Neuronal stem cell (in vitro differentiated cells): ENCODE results near the gene OR51A2.

Experiments
- DNase-seq: peaks from one replicate; pipeline ENCODE4 v3.0.0-alpha.2; 2013; ENCODE audit warnings: low spot score
- H2AFZ ChIP-seq: one replicate; pipeline ENCODE4 v1.6.1; 2013; ENCODE audit warnings: mild to moderate bottlenecking, low read length, inconsistent platforms
- H2AK5ac ChIP-seq: 2 replicates; pipeline ENCODE4 v1.6.1; 2013; ENCODE audit warnings: low read depth, mild to moderate bottlenecking, inconsistent platforms, low read length, moderate library complexity, mixed read lengths
- H2BK120ac ChIP-seq: 2 replicates; pipeline ENCODE4 v1.6.1; 2013; ENCODE audit warnings: low read depth, mild to moderate bottlenecking, inconsistent platforms, low read length, moderate library complexity, mixed read lengths
- H2BK12ac ChIP-seq: one replicate; pipeline ENCODE4 v1.6.1; 2013; ENCODE audit warnings: low read length, inconsistent platforms
- H2BK15ac ChIP-seq: 2 replicates; pipeline ENCODE4 v1.6.1; 2013; ENCODE audit warnings: mild to moderate bottlenecking, low read length, inconsistent platforms, mixed read lengths
- H2BK5ac ChIP-seq: one replicate; pipeline ENCODE4 v1.6.1; 2013; ENCODE audit warnings: inconsistent platforms, mild to moderate bottlenecking, low read length, moderate library complexity
- H3K14ac ChIP-seq: one replicate; pipeline ENCODE4 v1.6.1; 2013; ENCODE audit warnings: low read length, inconsistent platforms
- H3K18ac ChIP-seq: 2 replicates; pipeline ENCODE4 v1.6.1; 2013; ENCODE audit warnings: low read length, inconsistent platforms
- H3K23ac ChIP-seq: 2 replicates; pipeline ENCODE4 v1.6.1; 2013; ENCODE audit warnings: low read depth, mild to moderate bottlenecking, mixed read lengths, low read length, inconsistent platforms; ENCODE audit not compliant: poor library complexity
- H3K27ac ChIP-seq: replicated peaks from 3 replicates; pipeline ENCODE4 v1.5.1; 2013; ENCODE audit warnings: low read length, inconsistent platforms
- H3K27me3 ChIP-seq, 3 experiments: 2 replicates each; pipeline ENCODE4 v1.6.1; 2013; ENCODE audit warnings: low read length in 3 of 3, mild to moderate bottlenecking in 2 of 3, inconsistent platforms in 1 of 3, low read depth in 1 of 3, mixed read lengths in 1 of 3, moderate library complexity in 1 of 3; ENCODE audit not compliant: control insufficient read depth in 3 of 3, insufficient read depth in 3 of 3
- H3K36me3 ChIP-seq, 2 donors: replicated peaks in 1 of 2; 2 replicates each; pipeline ENCODE4 v1.6.1; 2013; ENCODE audit warnings: low read length in 2 of 2; ENCODE audit not compliant: control insufficient read depth in 2 of 2, insufficient read depth in 2 of 2
- H3K4ac ChIP-seq: 2 replicates; pipeline ENCODE4 v1.6.1; 2013; ENCODE audit warnings: inconsistent platforms, mild to moderate bottlenecking, low read length, moderate library complexity
- H3K4me1 ChIP-seq, 2 donors: 1 replicate in 1 of 2; 2 replicates in 1 of 2; pipeline ENCODE4 v1.6.1; 2013; ENCODE audit warnings: low read length in 2 of 2, low read depth in 1 of 2; ENCODE audit not compliant: control insufficient read depth in 2 of 2, insufficient read depth in 1 of 2
- H3K4me2 ChIP-seq: one replicate; pipeline ENCODE4 v1.6.1; 2013; ENCODE audit warnings: mild to moderate bottlenecking, low read length, inconsistent platforms; ENCODE audit not compliant: insufficient read depth, poor library complexity, severe bottlenecking
- H3K4me3 ChIP-seq, 2 donors: 2 replicates each; pipeline ENCODE4 v1.5.1; 2013; ENCODE audit warnings: low read length in 2 of 2, mild to moderate bottlenecking in 2 of 2, inconsistent platforms in 1 of 2, moderate library complexity in 1 of 2
- H3K79me1 ChIP-seq: one replicate; pipeline ENCODE4 v1.6.1; 2013; ENCODE audit warnings: low read depth, mild to moderate bottlenecking, inconsistent platforms, low read length, moderate library complexity
- H3K9ac ChIP-seq: one replicate; pipeline ENCODE4 v1.6.1; 2013; ENCODE audit warnings: mild to moderate bottlenecking, low read depth, low read length, inconsistent platforms; ENCODE audit not compliant: poor library complexity
- H3K9me3 ChIP-seq, 2 donors: replicated peaks in 1 of 2; 2 replicates each; pipeline versions ENCODE3 to v1.6.1; 2013; ENCODE audit warnings: low read length in 2 of 2, mild to moderate bottlenecking in 2 of 2, inconsistent platforms in 1 of 2, low read depth in 1 of 2, mixed read lengths in 1 of 2, moderate library complexity in 1 of 2; ENCODE audit not compliant: control insufficient read depth in 2 of 2, insufficient read depth in 1 of 2
- H4K8ac ChIP-seq: one replicate; pipeline ENCODE4 v1.6.1; 2013; ENCODE audit warnings: low read depth, mild to moderate bottlenecking, inconsistent platforms, low read length, moderate library complexity
- H4K91ac ChIP-seq: one replicate; pipeline ENCODE4 v1.6.1; 2013; ENCODE audit warnings: low read length, low read depth, mild to moderate bottlenecking, inconsistent platforms; ENCODE audit not compliant: poor library complexity
- WGBS, 2 donors: extraction: QIAGEN DNeasy Blood & Tissue Kit; methylation state at CpG; one replicate each; pipeline ENCODE4 v1.1.7; 2013; ENCODE audit warnings: missing lambda C conversion rate in 2 of 2, mixed read lengths in 1 of 2; ENCODE audit not compliant: insufficient read length in 2 of 2, insufficient replicate concordance in 1 of 2; ENCODE audit errors: extremely low coverage in 2 of 2; 5-methylcytosine and 5-hydroxymethylcytosine counted together

Gene OR51A2

GRCh38 chr11:4922304-4922703, 33.2 kb downstream of the OR51A2 start:
- no peak for DNase-seq
- no peak overlapping the region for H3K9ac ChIP-seq
- H3K36me3 ChIP-seq = no peaks in the 10 kb centered on the region
- no peak overlapping the region for H2BK15ac ChIP-seq
- no peak overlapping the region for H3K18ac ChIP-seq
- no CpG with 5 or more reads among the region's 1 CpG for WGBS, 2 donors
- H3K4ac ChIP-seq = no peak overlapping the region
- H3K9me3 ChIP-seq = no peaks in the 10 kb centered on the region
- H2AFZ ChIP-seq = no peak overlapping the region
- H2BK120ac ChIP-seq = no peak overlapping the region
- H2BK12ac ChIP-seq = no peak overlapping the region
- no peak overlapping the region for H2AK5ac ChIP-seq
- H3K23ac ChIP-seq = no peak overlapping the region
- H2BK5ac ChIP-seq = no peak overlapping the region
- no peaks in the 10 kb centered on the region for H3K79me1 ChIP-seq
- H3K27ac ChIP-seq = no peak overlapping the region
- H3K14ac ChIP-seq = no peak overlapping the region
- H3K4me1 ChIP-seq = no peaks in the 10 kb centered on the region
- H3K27me3 ChIP-seq = no peaks in the 10 kb centered on the region
- no peak overlapping the region for H4K91ac ChIP-seq
- no peak overlapping the region for H3K4me3 ChIP-seq
- no peak overlapping the region for H3K4me2 ChIP-seq
- H4K8ac ChIP-seq = no peak overlapping the region

- no peak overlapping the region for H4K8ac ChIP-seq
- H3K4ac ChIP-seq = no peak overlapping the region
- H3K79me1 ChIP-seq = no peaks in the 10 kb centered on the region
- H4K91ac ChIP-seq = no peak overlapping the region
- no CpG with 5 or more reads among the region's 1 CpG for WGBS, 2 donors
- no peak overlapping the region for H3K9ac ChIP-seq
- no peak overlapping the region for H3K18ac ChIP-seq
- H3K4me1 ChIP-seq = no peaks in the 10 kb centered on the region
- DNase-seq = no peak
- H3K27ac ChIP-seq = no peak overlapping the region
- H2BK12ac ChIP-seq = no peak overlapping the region
- no peaks in the 10 kb centered on the region for H3K27me3 ChIP-seq
- no peak overlapping the region for H3K14ac ChIP-seq
- H2BK5ac ChIP-seq = no peak overlapping the region
- no peak overlapping the region for H2AFZ ChIP-seq
- no peaks in the 10 kb centered on the region for H3K9me3 ChIP-seq
- no peak overlapping the region for H2AK5ac ChIP-seq
- H2BK120ac ChIP-seq = no peak overlapping the region
- H3K23ac ChIP-seq = no peak overlapping the region
- no peak overlapping the region for H3K4me3 ChIP-seq
- H2BK15ac ChIP-seq = no peak overlapping the region
- no peaks in the 10 kb centered on the region for H3K36me3 ChIP-seq
- no peak overlapping the region for H3K4me2 ChIP-seq
Measured at GRCh38 chr11:4921796-4922195, 33.7 kb downstream of the OR51A2 start.

- no CpG with 5 or more reads among the region's 4 CpGs for WGBS, 2 donors
- Histone ChIP-seq H3K36me3 (no peaks in the 10 kb centered on the region), H3K9ac (no peak within 1 kb of the TSS), H3K27ac (no peak within 1 kb of the TSS), H3K27me3 (no peaks in the 10 kb centered on the region), H2BK12ac (no peak within 1 kb of the TSS), H3K79me1 (no peaks in the 10 kb centered on the region), H3K14ac (no peak within 1 kb of the TSS), H4K8ac (no peak within 1 kb of the TSS), H2BK120ac (no peak within 1 kb of the TSS), H3K4me2 (no peak within 1 kb of the TSS), H3K4me1 (peaks cover 0 to 2% of the 10 kb centered on the region in 2 donors), H3K4ac (no peak within 1 kb of the TSS), H3K4me3 (no peak within 1 kb of the TSS), H3K23ac (no peak within 1 kb of the TSS), H4K91ac (no peak within 1 kb of the TSS), H2BK15ac (no peak within 1 kb of the TSS), H2BK5ac (no peak within 1 kb of the TSS), H3K9me3 (no peaks in the 10 kb centered on the region), H3K18ac (no peak within 1 kb of the TSS), H2AFZ (no peak within 1 kb of the TSS), H2AK5ac (no peak within 1 kb of the TSS)
- no peak for DNase-seq
Measured at GRCh38 chr11:4919250-4919649, 36.3 kb downstream of the OR51A2 start, which contains the start of gene OR51G2. Gene OR51G2 (minus strand): TSS chr11:4919350. CDS start chr11:4915663, 3,687 bp downstream.

GRCh38 chr11:4916581-4916980, 38.9 kb downstream of the OR51A2 start:
- Histone ChIP-seq H2BK12ac (no peak overlapping the region), H3K27me3 (no peaks in the 10 kb centered on the region), H2BK120ac (no peak overlapping the region), H3K9me3 (no peaks in the 10 kb centered on the region), H3K9ac (no peak overlapping the region), H3K4me2 (no peak overlapping the region), H2AFZ (no peak overlapping the region), H3K18ac (no peak overlapping the region), H3K14ac (no peak overlapping the region), H3K4me1 (peaks cover 0 to 2% of the 10 kb centered on the region in 2 donors), H4K8ac (no peak overlapping the region), H3K4ac (no peak overlapping the region), H2AK5ac (no peak overlapping the region), H4K91ac (no peak overlapping the region), H2BK15ac (no peak overlapping the region), H2BK5ac (no peak overlapping the region), H3K36me3 (no peaks in the 10 kb centered on the region), H3K27ac (no peak overlapping the region), H3K4me3 (no peak overlapping the region), H3K23ac (no peak overlapping the region), H3K79me1 (no peaks in the 10 kb centered on the region)
- DNase-seq = no peak
